Measurements from ENCODE around the gene GPR150.

- no peak for TF ChIP-seq MAX (IDR thresholded peaks at IDR 0.05; ENCODE audit: low read depth, low read length)
- no peak for TF ChIP-seq HDAC2 (IDR thresholded peaks at IDR 0.05)
- TF ChIP-seq POLR2A (IDR thresholded peaks at IDR 0.05; ENCODE audit: low read depth, low read length): no peak
- TF ChIP-seq POLR2AphosphoS2 (IDR thresholded peaks at IDR 0.05; ENCODE audit: low read depth, low read length): no peak
- no peak for TF ChIP-seq FOXM1 (IDR thresholded peaks at IDR 0.05; ENCODE audit: low read depth, low read length)
- TF ChIP-seq ATF2 (IDR thresholded peaks at IDR 0.05; ENCODE audit: low read length): no peak
- peak; percentile 66 to 84 (median 80) for TF ChIP-seq CTCF (IDR thresholded peaks at IDR 0.05 in 2 of 3, conservative IDR thresholded peaks at IDR 0.05 in 1 of 3; ENCODE audit: control insufficient read depth in 2 of 3, extremely low read depth in 1 of 3, insufficient read depth in 1 of 3, low read depth in 3 of 3, low read length in 3 of 3)
These were observed 44.4 kb downstream of the GPR150 start for GRCh38 chr5:95664204-95664786.

Data from GM12878 (cell line).